SK-N-MC (cell line): ENCODE measurements around the gene IRGC.

Experiments
- DNase-seq: peaks from one replicate; pipeline ENCODE4 v3.0.0-alpha.2; 2011; ENCODE audit warnings: low read depth, low spot score
- H3K27ac ChIP-seq: fragments of 200-600 bp; sonication (generic); 2 replicates; pipeline ENCODE4 v1.5.1; 2016; ENCODE audit warnings: mixed run types
- H3K36me3 ChIP-seq: fragments of 200-600 bp; sonication (generic); 2 replicates; pipeline ENCODE4 v1.6.1; 2017; ENCODE audit warnings: antibody characterized with exemption, low read length, mixed read lengths; ENCODE audit not compliant: insufficient read depth
- H3K4me3 ChIP-seq: fragments of 200-600 bp; sonication (generic); 2 replicates; pipeline ENCODE4 v1.5.1; 2016
- H3K9ac ChIP-seq: fragments of 200-600 bp; sonication (generic); 2 replicates; pipeline ENCODE4 v1.8.0; 2017; ENCODE audit warnings: mixed run types, mixed read lengths; ENCODE audit not compliant: insufficient read length
- H3K9me3 ChIP-seq: fragments of 200-600 bp; sonication (generic); 2 replicates; pipeline ENCODE4 v1.6.1; 2017; ENCODE audit warnings: low read depth, mild to moderate bottlenecking, antibody characterized with exemption, low read length, moderate library complexity, mixed read lengths
- EZH2 ChIP-seq: fragments of 200-600 bp; sonication (generic); IDR thresholded peaks from one replicate; pipeline ENCODE4 v1.6.1; 2017; ENCODE audit warnings: antibody characterized with exemption
- FOXP2 ChIP-seq: optimal IDR thresholded peaks from 2 replicates; pipeline ENCODE3; 2011; ENCODE audit warnings: mild to moderate bottlenecking, moderate library complexity; ENCODE audit not compliant: insufficient read depth; ENCODE audit errors: extremely low read length, control extremely low read depth
- POLR2AphosphoS5 ChIP-seq: IDR thresholded peaks from 2 replicates; pipeline ENCODE4 v1.6.1; 2012; ENCODE audit warnings: mild to moderate bottlenecking, low read depth, low read length, borderline replicate concordance

The IRGC gene

DNA sequence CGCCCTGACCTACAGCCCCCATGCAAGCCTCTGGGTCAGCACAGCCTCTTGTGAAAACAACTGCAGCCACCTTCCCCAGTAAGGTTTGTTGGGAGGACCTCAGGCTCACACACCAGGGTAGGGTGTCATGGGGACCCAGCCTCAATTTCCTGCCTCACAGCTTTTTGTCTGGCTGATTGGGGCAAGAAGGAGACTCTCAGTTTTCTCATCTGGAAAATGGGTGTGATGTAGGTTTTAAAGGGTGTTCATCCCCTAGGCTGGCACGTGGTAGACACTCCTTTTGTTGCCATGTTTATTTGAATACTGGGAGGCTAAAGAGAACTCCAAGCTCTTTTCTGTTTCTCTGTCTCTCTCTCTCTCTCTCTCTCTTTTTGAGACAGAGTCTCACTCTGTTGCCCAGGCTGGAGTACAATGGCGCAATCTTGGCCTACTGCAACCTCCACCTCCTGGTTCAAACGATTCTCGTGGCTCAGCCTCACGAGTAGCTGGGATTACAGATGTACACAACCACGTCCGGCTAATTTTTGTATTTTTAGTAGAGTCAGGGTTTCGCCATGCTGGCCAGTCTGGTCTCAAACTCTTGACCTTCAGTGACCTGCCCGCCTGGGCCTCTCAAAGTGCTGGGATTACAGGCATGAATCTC, 27.7 kb upstream of the IRGC start:
- H3K4me3 ChIP-seq, result no peak overlapping the region
- TF ChIP-seq POLR2AphosphoS5 (no peak), FOXP2 (no peak), EZH2 (no peak)
- H3K27ac ChIP-seq, result no peak overlapping the region
- DNase-seq, result no peak
- H3K36me3 ChIP-seq, result no peaks in the 10 kb centered on the region
- H3K9me3 ChIP-seq, result peaks cover 4% of the 10 kb centered on the region; the same call in 1 of the 2 replicates
- no peak overlapping the region for H3K9ac ChIP-seq

DNA sequence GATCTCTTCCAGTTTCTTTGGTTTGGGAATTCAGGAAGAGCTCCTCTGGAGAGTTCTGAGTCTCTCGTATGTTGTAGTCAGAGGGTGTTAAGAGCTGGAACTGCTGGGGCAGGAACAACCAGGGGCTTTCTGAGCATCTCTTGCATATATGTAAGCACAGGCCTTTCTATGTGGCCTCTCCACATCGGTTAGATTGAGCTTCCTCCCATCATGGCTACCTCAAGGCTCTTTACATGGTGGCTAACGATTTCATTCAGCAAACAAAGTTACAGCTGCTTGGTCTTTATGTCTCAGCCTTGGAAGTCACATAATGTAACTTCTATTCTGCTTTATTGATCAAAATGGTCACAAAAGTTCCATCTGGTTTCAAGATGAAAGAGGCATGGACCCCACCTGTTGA, 25.4 kb upstream of the IRGC start:
- H3K9ac ChIP-seq, result no peak overlapping the region
- TF ChIP-seq EZH2 (no peak), POLR2AphosphoS5 (no peak), FOXP2 (no peak)

GRCh38 chr19:43690890-43691289, 25.0 kb upstream of the IRGC start:
- TF ChIP-seq EZH2, result no peak
- no peak for TF ChIP-seq POLR2AphosphoS5
- no peak for TF ChIP-seq FOXP2
- H3K27ac ChIP-seq, result no peak overlapping the region
- H3K4me3 ChIP-seq, result no peak overlapping the region
- H3K9ac ChIP-seq, result no peak overlapping the region
- no peak for DNase-seq
- H3K36me3 ChIP-seq, result no peaks in the 10 kb centered on the region
- peaks cover 4% of the 10 kb centered on the region; the same call in 1 of the 2 replicates for H3K9me3 ChIP-seq

More for the DNA sequence above, 25.4 kb upstream of the IRGC start:
- no peak for DNase-seq
- H3K4me3 ChIP-seq, result no peak overlapping the region
- no peak overlapping the region for H3K27ac ChIP-seq
- H3K36me3 ChIP-seq, result no peaks in the 10 kb centered on the region
- H3K9me3 ChIP-seq, result peaks cover 4% of the 10 kb centered on the region; the same call in 1 of the 2 replicates

GRCh38 chr19:43691755-43692154, 24.1 kb upstream of the IRGC start:
- Histone ChIP-seq H3K36me3 (no peaks in the 10 kb centered on the region), H3K27ac (no peak overlapping the region), H3K4me3 (no peak overlapping the region), H3K9ac (no peak overlapping the region), H3K9me3 (peaks cover 4% of the 10 kb centered on the region; the same call in 1 of the 2 replicates)
- TF ChIP-seq EZH2 (no peak), POLR2AphosphoS5 (no peak), FOXP2 (no peak)
- DNase-seq, result no peak

DNA sequence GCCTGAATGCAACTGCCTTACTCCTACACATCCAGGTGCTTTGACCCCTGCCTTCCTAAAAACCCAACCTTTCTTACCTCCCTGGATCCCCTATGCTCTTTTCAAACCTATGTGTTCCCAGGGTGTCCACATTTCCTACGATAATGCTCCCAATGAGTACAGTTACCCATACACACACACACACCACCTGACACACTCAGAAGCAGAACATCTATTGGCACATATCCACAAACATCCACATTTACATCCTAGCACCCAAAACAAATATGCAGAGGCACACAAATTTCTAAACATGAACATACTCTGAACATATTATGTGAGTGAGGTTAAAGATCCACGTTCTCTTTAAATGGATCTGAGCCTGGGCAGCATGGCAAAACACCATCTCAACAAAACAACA, 23.5 kb upstream of the IRGC start:
- Histone ChIP-seq H3K9ac (no peak overlapping the region), H3K9me3 (peaks cover 4% of the 10 kb centered on the region; the same call in 1 of the 2 replicates), H3K36me3 (no peaks in the 10 kb centered on the region), H3K4me3 (no peak overlapping the region), H3K27ac (no peak overlapping the region)
- DNase-seq, result no peak
- TF ChIP-seq FOXP2 (no peak), POLR2AphosphoS5 (no peak), EZH2 (no peak)

GRCh38 chr19:43692877-43693276, 23.0 kb upstream of the IRGC start:
- Histone ChIP-seq H3K9me3 (peaks cover 4% of the 10 kb centered on the region; the same call in 1 of the 2 replicates), H3K4me3 (no peak overlapping the region), H3K9ac (no peak overlapping the region), H3K36me3 (no peaks in the 10 kb centered on the region), H3K27ac (no peak overlapping the region)
- TF ChIP-seq FOXP2 (no peak), POLR2AphosphoS5 (no peak)
- DNase-seq, result no peak

- no peaks in the 10 kb centered on the region for H3K36me3 ChIP-seq
- DNase-seq, result no peak
- no peak for TF ChIP-seq EZH2
- no peak for TF ChIP-seq POLR2AphosphoS5
- TF ChIP-seq FOXP2, result no peak
- no peak overlapping the region for H3K9ac ChIP-seq
- no peak overlapping the region for H3K27ac ChIP-seq
- peaks cover 4% of the 10 kb centered on the region; the same call in 1 of the 2 replicates for H3K9me3 ChIP-seq
- H3K4me3 ChIP-seq, result no peak overlapping the region
Measured at GRCh38 chr19:43694553-43694952, 21.3 kb upstream of the IRGC start.

DNA sequence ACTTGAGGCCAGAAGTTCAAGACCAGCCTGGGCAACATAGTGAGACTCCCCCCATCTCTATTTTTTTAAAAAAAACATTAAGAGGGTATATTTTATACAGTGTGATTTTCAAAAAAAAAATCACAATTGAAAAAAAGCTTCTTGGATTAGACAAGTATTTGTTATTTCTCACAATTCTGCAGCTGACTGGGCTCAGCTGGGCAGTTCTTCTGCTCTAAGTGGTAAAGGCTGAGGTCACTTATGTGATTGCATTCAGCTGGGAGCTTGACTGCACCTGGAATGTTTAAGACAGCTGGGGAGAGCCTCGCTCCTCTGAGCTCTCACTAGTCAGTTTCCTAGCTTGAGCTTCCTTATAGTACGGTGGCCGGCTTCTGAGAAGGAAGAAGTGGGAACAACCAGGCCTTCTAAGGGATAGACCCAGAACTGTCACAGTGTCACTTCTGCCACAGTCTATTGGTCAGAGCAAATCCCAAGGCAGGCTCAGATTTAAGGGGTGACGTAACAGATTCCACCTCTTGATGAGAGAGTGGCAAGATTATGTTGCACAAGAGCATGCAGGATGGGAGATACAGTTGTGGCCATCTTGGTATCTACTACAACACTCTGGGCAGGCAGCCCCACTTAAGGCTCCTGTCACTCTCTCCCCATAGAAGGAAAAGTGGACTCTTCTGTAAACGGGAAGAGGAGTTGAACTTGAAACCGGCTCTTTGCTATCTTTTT, 19.7 kb upstream of the IRGC start:
- H3K9ac ChIP-seq, result no peak overlapping the region
- H3K9me3 ChIP-seq, result peaks cover 4% of the 10 kb centered on the region; the same call in 1 of the 2 replicates
- H3K4me3 ChIP-seq, result no peak overlapping the region
- no peak for DNase-seq
- H3K36me3 ChIP-seq, result no peaks in the 10 kb centered on the region
- no peak overlapping the region for H3K27ac ChIP-seq
- no peak for TF ChIP-seq FOXP2
- no peak for TF ChIP-seq POLR2AphosphoS5
- no peak for TF ChIP-seq EZH2

- Histone ChIP-seq H3K9me3 (no peaks in the 10 kb centered on the region), H3K9ac (no peak overlapping the region), H3K27ac (no peak overlapping the region), H3K36me3 (no peaks in the 10 kb centered on the region), H3K4me3 (no peak overlapping the region)
- TF ChIP-seq POLR2AphosphoS5, result no peak
- no peak for TF ChIP-seq EZH2
- no peak for TF ChIP-seq FOXP2
- no peak for DNase-seq
Measured at GRCh38 chr19:43697295-43697694, 18.6 kb upstream of the IRGC start.
